ENCODE data around the gene LPAR3. TPM values are rescaled to one million over a fixed set of nuclear protein-coding genes. Genes with fewer than 3 reads are reported as not detected.

The LPAR3 gene
- total RNA-seq, 1 donor from 2014 or later = 6.4 TPM

- no peaks in the 10 kb centered on the region for H3K27me3 Mint-ChIP-seq
- no peaks in the 10 kb centered on the region for H3K4me1 Mint-ChIP-seq (ENCODE audit: unreplicated experiment)
- no peak overlapping the region for H3K4me3 Mint-ChIP-seq
- no peaks in the 10 kb centered on the region for H3K9me3 Mint-ChIP-seq
- H3K27ac Mint-ChIP-seq = no peak overlapping the region
- H3K36me3 Mint-ChIP-seq = no peaks in the 10 kb centered on the region
- DNase-seq (ENCODE audit: extremely low spot score, unreplicated experiment) = no peak
- TF ChIP-seq CTCF (conservative IDR thresholded peaks at IDR 0.05) = no peak
These were observed 89.4 kb downstream of the LPAR3 start for GRCh38 chr1:84803604-84804003.

- H3K27ac Mint-ChIP-seq = no peak overlapping the region
- H3K4me1 Mint-ChIP-seq (ENCODE audit: unreplicated experiment) = no peaks in the 10 kb centered on the region
- no peaks in the 10 kb centered on the region for H3K36me3 Mint-ChIP-seq
- no peak overlapping the region for H3K4me3 Mint-ChIP-seq
- no peaks in the 10 kb centered on the region for H3K9me3 Mint-ChIP-seq
- no peaks in the 10 kb centered on the region for H3K27me3 Mint-ChIP-seq
- no peak for DNase-seq (ENCODE audit: extremely low spot score, unreplicated experiment)
- no peak for TF ChIP-seq CTCF (conservative IDR thresholded peaks at IDR 0.05)
These were observed 90.3 kb downstream of the LPAR3 start for GRCh38 chr1:84802567-84803232.

- Mint-ChIP-seq H3K36me3 (no peaks in the 10 kb centered on the region), H3K9me3 (no peaks in the 10 kb centered on the region), H3K27me3 (no peaks in the 10 kb centered on the region), H3K4me3 (no peak overlapping the region), H3K27ac (no peak overlapping the region), H3K4me1 (ENCODE audit: unreplicated experiment) (no peaks in the 10 kb centered on the region)
- TF ChIP-seq CTCF (conservative IDR thresholded peaks at IDR 0.05) = no peak
- no peak for DNase-seq (ENCODE audit: extremely low spot score, unreplicated experiment)
These were observed 92.6 kb downstream of the LPAR3 start for GRCh38 chr1:84800090-84801073.

- no peaks in the 10 kb centered on the region for H3K9me3 Mint-ChIP-seq
- no peaks in the 10 kb centered on the region for H3K4me1 Mint-ChIP-seq (ENCODE audit: unreplicated experiment)
- no peaks in the 10 kb centered on the region for H3K36me3 Mint-ChIP-seq
- no peak for DNase-seq (ENCODE audit: extremely low spot score, unreplicated experiment)
- no peak for TF ChIP-seq CTCF (conservative IDR thresholded peaks at IDR 0.05)
- H3K4me3 Mint-ChIP-seq = no peak overlapping the region
- no peak overlapping the region for H3K27ac Mint-ChIP-seq
- no peaks in the 10 kb centered on the region for H3K27me3 Mint-ChIP-seq
These were observed 95.4 kb downstream of the LPAR3 start for GRCh38 chr1:84797603-84798002.

- Mint-ChIP-seq H3K4me1 (ENCODE audit: unreplicated experiment) (no peaks in the 10 kb centered on the region), H3K36me3 (no peaks in the 10 kb centered on the region)
These were observed 96.9 kb downstream of the LPAR3 start for GRCh38 chr1:84795966-84796600.

More at GRCh38 chr1:84795966-84796600, 96.9 kb downstream of the LPAR3 start:
- TF ChIP-seq CTCF (conservative IDR thresholded peaks at IDR 0.05) = no peak
- H3K4me3 Mint-ChIP-seq = no peak overlapping the region
- DNase-seq (ENCODE audit: extremely low spot score, unreplicated experiment) = no peak
- no peak overlapping the region for H3K27ac Mint-ChIP-seq
- peaks cover 4% of the 10 kb centered on the region for H3K9me3 Mint-ChIP-seq
- H3K27me3 Mint-ChIP-seq = no peaks in the 10 kb centered on the region

All from type B pancreatic cell (in vitro differentiated cells).